Liver (tissue), 9 donors: ENCODE measurements around the gene CAMSAP2. TPM values are rescaled to one million over a fixed set of nuclear protein-coding genes. Genes with fewer than 3 reads are reported as not detected.

Source experiments
- DNase-seq: peaks from one replicate; pipeline ENCODE4 v3.0.0-alpha.2; 2017; ENCODE audit warnings: low spot score
- H3K27ac ChIP-seq, 2 donors: one replicate each; pipeline ENCODE4 v1.7.0; 2013; ENCODE audit warnings: inconsistent platforms in 2 of 2, low read length in 2 of 2, control low read depth in 1 of 2, low read depth in 1 of 2, mild to moderate bottlenecking in 1 of 2
- H3K27me3 ChIP-seq, 4 donors: one replicate each; pipeline versions ENCODE4 v1.6.1 to v1.7.0; 2013; ENCODE audit warnings: low read length in 3 of 4, inconsistent platforms in 1 of 4, mild to moderate bottlenecking in 1 of 4, moderate library complexity in 1 of 4; ENCODE audit not compliant: control insufficient read depth in 4 of 4, insufficient read depth in 4 of 4
- H3K36me3 ChIP-seq, 4 donors: one replicate each; pipeline versions ENCODE4 v1.6.1 to v1.7.0; 2013; ENCODE audit warnings: low read length in 3 of 4, mild to moderate bottlenecking in 3 of 4, low read depth in 1 of 4, moderate library complexity in 1 of 4; ENCODE audit not compliant: control insufficient read depth in 4 of 4, insufficient read depth in 3 of 4
- H3K4me1 ChIP-seq, 4 donors: one replicate each; pipeline versions ENCODE4 v1.6.1 to v1.7.0; 2013; ENCODE audit warnings: low read length in 3 of 4, mild to moderate bottlenecking in 3 of 4, moderate library complexity in 1 of 4; ENCODE audit not compliant: control insufficient read depth in 4 of 4, insufficient read depth in 4 of 4
- H3K4me3 ChIP-seq, 3 donors: one replicate each; pipeline versions ENCODE4 v1.6.1 to v1.7.0; 2013; ENCODE audit warnings: low read length in 3 of 3, control low read depth in 1 of 3, low read depth in 1 of 3, mild to moderate bottlenecking in 1 of 3
- H3K9ac ChIP-seq, 2 donors: one replicate each; pipeline ENCODE4 v1.7.0; 2013; ENCODE audit warnings: low read length in 2 of 2, mild to moderate bottlenecking in 2 of 2, moderate library complexity in 2 of 2, control low read depth in 1 of 2, low read depth in 1 of 2
- H3K9me3 ChIP-seq, 4 donors: one replicate each; pipeline versions ENCODE4 v1.6.1 to v1.7.0; 2013; ENCODE audit warnings: low read length in 3 of 4; ENCODE audit not compliant: control insufficient read depth in 4 of 4
- ATF3 ChIP-seq: IDR thresholded peaks from 2 replicates; pipeline ENCODE4 v1.6.1; 2016; ENCODE audit warnings: antibody characterized with exemption
- EGR1 ChIP-seq, 2 donors: IDR thresholded peaks; 2 replicates each; pipeline ENCODE4 v1.6.1; 2016 to 2018; ENCODE audit warnings: antibody characterized with exemption in 2 of 2, low read depth in 2 of 2
- FOXA1 ChIP-seq: IDR thresholded peaks from 2 replicates; pipeline ENCODE4 v1.6.1; 2016; ENCODE audit warnings: antibody characterized with exemption
- FOXA2 ChIP-seq: IDR thresholded peaks from 2 replicates; pipeline ENCODE4 v1.6.1; 2016; ENCODE audit warnings: antibody characterized with exemption
- GABPA ChIP-seq, 2 donors: IDR thresholded peaks in 1 of 2; conservative IDR thresholded peaks in 1 of 2; 2 replicates each; pipeline ENCODE4 v1.6.1; 2016; ENCODE audit warnings: antibody characterized with exemption in 2 of 2, mild to moderate bottlenecking in 1 of 2, moderate library complexity in 1 of 2
- HNF4A ChIP-seq, 2 donors: conservative IDR thresholded peaks; 2 replicates each; pipeline ENCODE4 v1.6.1; 2016; ENCODE audit warnings: antibody characterized with exemption in 2 of 2, mild to moderate bottlenecking in 2 of 2
- HNF4G ChIP-seq: IDR thresholded peaks from 2 replicates; pipeline ENCODE4 v1.6.1; 2016; ENCODE audit warnings: antibody characterized with exemption
- JUND ChIP-seq, 2 donors: IDR thresholded peaks; 2 replicates each; pipeline ENCODE4 v1.6.1; 2016; ENCODE audit warnings: antibody characterized with exemption in 2 of 2
- MAX ChIP-seq: IDR thresholded peaks from 2 replicates; pipeline ENCODE4 v1.6.1; 2016; ENCODE audit warnings: antibody characterized with exemption
- NR2F2 ChIP-seq: IDR thresholded peaks from 2 replicates; pipeline ENCODE4 v1.6.1; 2016; ENCODE audit warnings: antibody characterized with exemption
- RAD21 ChIP-seq, 2 donors: IDR thresholded peaks; 2 replicates each; pipeline ENCODE4 v1.6.1; 2016; ENCODE audit warnings: antibody characterized with exemption in 2 of 2, mild to moderate bottlenecking in 2 of 2
- RXRA ChIP-seq, 2 donors: IDR thresholded peaks; 2 replicates each; pipeline ENCODE4 v1.6.1; 2017 to 2018; ENCODE audit warnings: antibody characterized with exemption in 2 of 2, mild to moderate bottlenecking in 1 of 2
- SP1 ChIP-seq: IDR thresholded peaks from 2 replicates; pipeline ENCODE4 v1.6.1; 2018; ENCODE audit warnings: antibody characterized with exemption, mild to moderate bottlenecking
- TAF1 ChIP-seq: conservative IDR thresholded peaks from 2 replicates; pipeline ENCODE4 v1.6.1; 2016; ENCODE audit warnings: antibody characterized with exemption, mild to moderate bottlenecking
- YY1 ChIP-seq: IDR thresholded peaks from 2 replicates; pipeline ENCODE4 v1.6.1; 2016; ENCODE audit warnings: antibody characterized with exemption, mild to moderate bottlenecking
- ZBTB33 ChIP-seq: IDR thresholded peaks from 2 replicates; pipeline ENCODE4 v1.6.1; 2016; ENCODE audit warnings: antibody characterized with exemption
- WGBS: extraction: QIAGEN DNeasy Blood & Tissue Kit; methylation state at CpG from one replicate; pipeline ENCODE4 v1.1.7; 2013; 5-methylcytosine and 5-hydroxymethylcytosine counted together
- polyA plus RNA-seq, 2 donors: library from polyadenylated mRNA; stranded (reverse) in 1 of 2; unstranded in 1 of 2; fragments of 200-250 nt in 1 of 2; fragments of >200 nt in 1 of 2; fragmentation: Nextera tagmentation in 1 of 2; extraction: Ambion mirVana in 1 of 2; gene quantifications; one replicate each; pipeline versions ENCODE4 v1.2.1 to v1.2.3, GENCODE V29; 2013 to 2015
- total RNA-seq, 2 donors: library from RNA; depleted of rRNA; stranded (reverse); fragments of >200 nt; gene quantifications; one replicate each; pipeline ENCODE4 v1.2.3, GENCODE V29; 2014
- TF ChIP-seq, protein P1 (sequence below): fragments of 150-350 bp; IDR thresholded peaks from 2 replicates; pipeline ENCODE4 v1.5.1; 2017; ENCODE audit warnings: improper control_type of control experiment, low read depth, low read length; ENCODE audit not compliant: missing input control
- TF ChIP-seq, protein P2 (sequence below): IDR thresholded peaks from 2 replicates; pipeline ENCODE4 v1.6.1; 2016; ENCODE audit warnings: antibody characterized with exemption, mild to moderate bottlenecking
- donor health status: healthy.
- donor health status: healthy.
- donor health status: healthy.
- donor health status: healthy.
- donor health status: healthy.

CAMSAP2 gene
- total and polyA plus RNA-seq, 4 donors, result 1.9 to 8.6 (median 3.5) TPM

DNA sequence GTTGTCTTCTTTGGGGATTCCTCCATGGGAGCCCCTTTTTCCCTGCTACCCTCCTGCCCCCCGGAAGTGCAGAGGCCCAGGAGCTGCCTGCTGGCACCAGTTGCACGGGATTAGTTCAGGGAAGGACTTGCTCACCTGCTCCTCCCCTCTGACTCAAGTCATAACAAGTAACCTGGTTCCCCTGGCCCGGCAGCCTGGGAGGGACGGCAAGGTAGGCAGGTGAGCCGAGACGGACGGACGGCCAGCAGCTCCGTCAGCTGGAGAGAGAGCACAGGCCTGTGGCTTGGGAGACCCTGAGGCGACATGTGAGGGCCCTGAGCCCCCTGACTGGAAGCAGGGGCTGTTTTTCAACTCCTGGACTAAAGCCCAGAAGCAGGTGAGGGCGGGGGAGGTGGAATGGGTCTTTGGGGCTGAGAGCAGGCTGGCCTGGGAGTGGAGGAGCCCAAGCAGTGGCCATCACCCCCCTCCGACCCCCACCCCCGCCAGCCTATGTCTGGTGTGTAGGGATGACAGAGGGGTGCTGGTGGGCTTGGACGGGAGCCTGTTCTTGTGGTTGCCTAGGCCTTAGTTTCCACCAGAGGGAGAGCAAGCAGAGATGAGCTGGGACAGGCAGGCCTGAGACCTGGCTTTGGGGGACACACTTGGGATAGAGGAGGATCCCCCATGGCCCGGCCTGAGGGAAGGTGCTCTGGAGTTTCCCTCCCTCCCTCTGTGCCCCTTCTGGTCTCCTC, 156.2 kb downstream of the CAMSAP2 start, which contains the start of gene INAVA:
Gene INAVA, plus strand, starts transcription at position 189 of the 731 bp plus-strand sequence. CDS start 3,501 bp downstream, outside the sequence.
- H3K4me3 ChIP-seq, result no peak within 1 kb of the TSS
- 85% methylated on average over 15 of the region's 15 CpGs for WGBS
- H3K9ac ChIP-seq, result no peak within 1 kb of the TSS
- DNase-seq, result no peak
- peaks cover 3 to 20% (median 16%) of the 10 kb centered on the region in 4 donors for H3K4me1 ChIP-seq
- no peak within 1 kb of the TSS for H3K27ac ChIP-seq
- no peaks in the 10 kb centered on the region for H3K9me3 ChIP-seq
- H3K36me3 ChIP-seq, result no peaks in the 10 kb centered on the region
- no peaks in the 10 kb centered on the region for H3K27me3 ChIP-seq
- TF ChIP-seq EGR1 (IDR thresholded peaks at IDR 0.05; ENCODE audit: low read depth in 2 of 2) (no peak), JUND (IDR thresholded peaks at IDR 0.05) (no peak), RAD21 (IDR thresholded peaks at IDR 0.05) (no peak), YY1 (no peak), RXRA (IDR thresholded peaks at IDR 0.05) (no peak)
- TF ChIP-seq, protein P1, sequence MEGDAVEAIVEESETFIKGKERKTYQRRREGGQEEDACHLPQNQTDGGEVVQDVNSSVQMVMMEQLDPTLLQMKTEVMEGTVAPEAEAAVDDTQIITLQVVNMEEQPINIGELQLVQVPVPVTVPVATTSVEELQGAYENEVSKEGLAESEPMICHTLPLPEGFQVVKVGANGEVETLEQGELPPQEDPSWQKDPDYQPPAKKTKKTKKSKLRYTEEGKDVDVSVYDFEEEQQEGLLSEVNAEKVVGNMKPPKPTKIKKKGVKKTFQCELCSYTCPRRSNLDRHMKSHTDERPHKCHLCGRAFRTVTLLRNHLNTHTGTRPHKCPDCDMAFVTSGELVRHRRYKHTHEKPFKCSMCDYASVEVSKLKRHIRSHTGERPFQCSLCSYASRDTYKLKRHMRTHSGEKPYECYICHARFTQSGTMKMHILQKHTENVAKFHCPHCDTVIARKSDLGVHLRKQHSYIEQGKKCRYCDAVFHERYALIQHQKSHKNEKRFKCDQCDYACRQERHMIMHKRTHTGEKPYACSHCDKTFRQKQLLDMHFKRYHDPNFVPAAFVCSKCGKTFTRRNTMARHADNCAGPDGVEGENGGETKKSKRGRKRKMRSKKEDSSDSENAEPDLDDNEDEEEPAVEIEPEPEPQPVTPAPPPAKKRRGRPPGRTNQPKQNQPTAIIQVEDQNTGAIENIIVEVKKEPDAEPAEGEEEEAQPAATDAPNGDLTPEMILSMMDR, result no peak

- 75% methylated on average over 8 of the region's 8 CpGs for WGBS
- DNase-seq, result no peak
- no peak for TF ChIP-seq EGR1 (IDR thresholded peaks at IDR 0.05; ENCODE audit: low read depth in 2 of 2)
- no peak for TF ChIP-seq MAX
- no peak for TF ChIP-seq SP1
- TF ChIP-seq, protein P1, result no peak
- TF ChIP-seq, protein P2, sequence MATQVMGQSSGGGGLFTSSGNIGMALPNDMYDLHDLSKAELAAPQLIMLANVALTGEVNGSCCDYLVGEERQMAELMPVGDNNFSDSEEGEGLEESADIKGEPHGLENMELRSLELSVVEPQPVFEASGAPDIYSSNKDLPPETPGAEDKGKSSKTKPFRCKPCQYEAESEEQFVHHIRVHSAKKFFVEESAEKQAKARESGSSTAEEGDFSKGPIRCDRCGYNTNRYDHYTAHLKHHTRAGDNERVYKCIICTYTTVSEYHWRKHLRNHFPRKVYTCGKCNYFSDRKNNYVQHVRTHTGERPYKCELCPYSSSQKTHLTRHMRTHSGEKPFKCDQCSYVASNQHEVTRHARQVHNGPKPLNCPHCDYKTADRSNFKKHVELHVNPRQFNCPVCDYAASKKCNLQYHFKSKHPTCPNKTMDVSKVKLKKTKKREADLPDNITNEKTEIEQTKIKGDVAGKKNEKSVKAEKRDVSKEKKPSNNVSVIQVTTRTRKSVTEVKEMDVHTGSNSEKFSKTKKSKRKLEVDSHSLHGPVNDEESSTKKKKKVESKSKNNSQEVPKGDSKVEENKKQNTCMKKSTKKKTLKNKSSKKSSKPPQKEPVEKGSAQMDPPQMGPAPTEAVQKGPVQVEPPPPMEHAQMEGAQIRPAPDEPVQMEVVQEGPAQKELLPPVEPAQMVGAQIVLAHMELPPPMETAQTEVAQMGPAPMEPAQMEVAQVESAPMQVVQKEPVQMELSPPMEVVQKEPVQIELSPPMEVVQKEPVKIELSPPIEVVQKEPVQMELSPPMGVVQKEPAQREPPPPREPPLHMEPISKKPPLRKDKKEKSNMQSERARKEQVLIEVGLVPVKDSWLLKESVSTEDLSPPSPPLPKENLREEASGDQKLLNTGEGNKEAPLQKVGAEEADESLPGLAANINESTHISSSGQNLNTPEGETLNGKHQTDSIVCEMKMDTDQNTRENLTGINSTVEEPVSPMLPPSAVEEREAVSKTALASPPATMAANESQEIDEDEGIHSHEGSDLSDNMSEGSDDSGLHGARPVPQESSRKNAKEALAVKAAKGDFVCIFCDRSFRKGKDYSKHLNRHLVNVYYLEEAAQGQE, result no peak
- no peak for TF ChIP-seq TAF1
- TF ChIP-seq HNF4A (conservative IDR thresholded peaks at IDR 0.05), result no peak
- no peak for TF ChIP-seq NR2F2
- TF ChIP-seq RAD21 (IDR thresholded peaks at IDR 0.05), result no peak
- no peak for TF ChIP-seq ZBTB33
- no peak for TF ChIP-seq HNF4G
- TF ChIP-seq JUND (IDR thresholded peaks at IDR 0.05), result no peak
- TF ChIP-seq GABPA (IDR thresholded peaks at IDR 0.05 in 1 of 2, conservative IDR thresholded peaks at IDR 0.05 in 1 of 2), result no peak
- no peak for TF ChIP-seq FOXA1
- no peak for TF ChIP-seq FOXA2
- no peak for TF ChIP-seq YY1
- TF ChIP-seq ATF3, result no peak
- no peak for TF ChIP-seq RXRA (IDR thresholded peaks at IDR 0.05)
Measured at GRCh38 chr1:200895443-200895789, 156.7 kb downstream of the CAMSAP2 start.

More at GRCh38 chr1:200895443-200895789, 156.7 kb downstream of the CAMSAP2 start:
- Histone ChIP-seq H3K9me3 (no peaks in the 10 kb centered on the region), H3K27me3 (no peaks in the 10 kb centered on the region), H3K36me3 (no peaks in the 10 kb centered on the region), H3K4me3 (no peak overlapping the region), H3K27ac (no peak overlapping the region), H3K4me1 (peaks cover 3 to 20% (median 16%) of the 10 kb centered on the region in 4 donors), H3K9ac (no peak overlapping the region)
